Activated CD8-positive, alpha-beta memory T cell treated with anti-CD3 and anti-CD28 coated beads for 4 hours (primary cell): ENCODE data around the gene RIPOR3.
"Not testable (repeated sequence)": the region's sequence is repeated elsewhere in the genome, so short reads cannot be mapped to it uniquely, and the experiment has no call there.

Experiments
- DNase-seq, 2 donors: peaks; one replicate each; pipeline ENCODE4 v3.0.0-alpha.2; 2020; ENCODE audit warnings: low read depth in 2 of 2

Gene RIPOR3

DNA sequence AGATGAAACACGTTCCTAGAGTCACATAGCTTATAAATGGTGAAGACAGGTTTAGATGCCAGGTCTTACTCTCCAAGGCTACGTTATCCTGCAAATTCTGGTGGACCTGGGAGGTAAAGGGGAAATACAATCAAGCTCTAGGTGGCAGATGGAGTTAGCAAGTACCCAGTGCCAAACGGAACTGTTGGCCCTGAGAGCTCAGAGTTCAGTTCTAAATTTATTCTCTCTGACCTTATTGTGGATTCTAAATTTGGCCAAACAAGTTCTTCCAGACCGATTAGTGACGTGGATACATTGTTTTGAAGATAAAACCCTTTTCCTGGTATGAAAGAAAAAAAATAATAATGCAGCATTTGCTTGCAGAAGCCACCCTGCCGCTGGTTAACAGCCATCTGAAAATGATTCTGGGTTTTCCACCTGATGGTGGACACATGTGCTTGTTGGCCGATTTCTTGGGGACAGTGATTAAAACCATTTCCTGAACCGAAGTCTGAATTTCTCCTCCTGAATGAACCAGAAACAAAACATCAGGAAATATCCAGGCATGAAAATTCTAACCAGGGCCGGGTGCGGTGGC is 32.5 kb downstream of the RIPOR3 start:
- no peak for DNase-seq

DNA sequence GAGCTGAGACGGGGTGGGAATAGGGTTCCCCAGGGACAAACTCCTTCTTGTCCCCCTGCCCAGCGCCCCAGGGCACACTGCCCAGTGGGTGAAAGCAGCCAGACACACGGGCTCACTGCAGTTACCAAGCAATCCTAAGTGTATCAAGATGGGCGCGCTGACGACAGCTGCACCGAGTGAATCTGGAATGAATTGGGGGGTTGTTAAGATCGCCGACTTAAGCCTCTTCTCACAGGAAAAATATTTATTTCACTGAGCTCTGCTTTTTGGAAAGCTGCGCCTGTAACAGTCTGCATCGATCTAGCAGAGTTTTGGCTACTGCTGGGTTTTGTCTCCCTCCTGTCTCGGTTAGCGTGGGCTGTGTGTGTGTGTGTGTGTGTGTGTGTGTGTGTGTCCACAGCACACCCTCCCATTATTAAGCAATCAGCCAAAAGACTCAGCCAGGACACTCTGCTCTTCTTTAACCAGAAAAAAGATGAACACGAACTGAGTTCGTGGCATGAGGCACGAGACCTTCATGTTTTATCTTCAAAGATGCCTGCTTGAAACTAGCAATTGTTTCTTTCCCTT is 35.9 kb downstream of the RIPOR3 start:
- no peak for DNase-seq

DNA sequence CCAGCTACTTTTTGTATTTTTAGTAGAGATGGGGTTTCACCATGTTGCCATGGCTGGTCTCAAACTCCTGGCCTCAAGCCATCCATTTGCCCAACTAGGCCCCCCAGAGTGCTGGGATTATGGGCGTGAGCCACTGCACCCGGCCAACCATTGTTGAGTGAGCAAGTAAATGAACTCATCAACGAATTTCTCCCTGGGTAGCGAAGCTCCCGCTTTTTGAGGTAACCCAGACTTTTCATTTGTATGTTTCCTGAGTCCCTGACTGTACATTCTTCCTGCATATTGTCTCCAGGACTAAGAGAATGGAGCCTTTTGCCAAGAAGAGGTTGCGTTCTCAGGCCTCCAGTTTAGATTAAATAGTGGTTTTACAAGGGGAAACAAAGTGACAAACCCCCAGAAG is 36.4 kb downstream of the RIPOR3 start:
- DNase-seq = no peak

DNA sequence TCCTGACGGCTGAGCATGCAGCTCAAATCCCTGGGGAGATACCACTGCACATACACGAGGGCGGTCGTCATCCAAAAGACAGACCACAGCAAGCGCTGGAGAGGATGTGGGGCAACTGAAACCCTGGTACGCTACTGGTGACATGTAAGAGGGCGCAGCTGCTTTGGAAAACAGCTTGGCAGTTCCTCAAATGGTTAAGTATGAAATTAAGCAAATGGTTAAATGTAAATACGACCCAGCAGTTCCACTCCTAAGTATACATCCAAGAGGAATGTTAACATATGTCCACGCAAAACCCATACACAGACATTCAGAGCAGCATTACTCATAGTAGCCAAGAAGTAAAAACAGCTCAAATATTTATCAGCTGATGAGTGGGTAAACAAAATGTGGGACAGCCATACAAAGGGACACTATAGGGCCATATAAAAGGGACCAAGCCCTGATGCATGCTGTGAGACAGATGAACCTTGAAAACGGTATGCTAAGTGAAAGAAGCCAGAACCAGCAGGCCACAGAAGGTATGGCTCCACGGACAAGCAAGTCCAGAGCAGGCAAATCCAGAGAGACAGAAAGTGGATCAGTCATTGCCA is 38.5 kb downstream of the RIPOR3 start:
- no peak for DNase-seq

DNA sequence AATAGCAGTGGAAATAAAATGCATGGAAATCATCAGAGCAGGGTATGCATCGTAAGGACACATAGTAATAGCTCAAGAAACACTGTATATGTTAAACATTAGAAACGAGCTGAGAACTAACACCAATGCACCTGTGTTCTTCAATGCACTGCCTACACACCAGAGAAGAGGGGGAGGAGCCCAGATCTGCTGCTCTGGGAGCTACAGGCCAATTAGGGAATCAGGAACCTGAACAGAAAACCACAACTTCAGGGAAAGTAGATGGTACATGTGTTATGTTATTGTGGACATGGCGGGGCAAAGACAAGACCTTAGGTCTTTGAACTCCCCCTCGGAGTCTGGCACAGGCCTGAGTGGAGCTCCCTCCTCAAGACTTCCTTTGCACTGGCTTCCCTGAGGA is 39.7 kb downstream of the RIPOR3 start:
- DNase-seq = no peak

DNA sequence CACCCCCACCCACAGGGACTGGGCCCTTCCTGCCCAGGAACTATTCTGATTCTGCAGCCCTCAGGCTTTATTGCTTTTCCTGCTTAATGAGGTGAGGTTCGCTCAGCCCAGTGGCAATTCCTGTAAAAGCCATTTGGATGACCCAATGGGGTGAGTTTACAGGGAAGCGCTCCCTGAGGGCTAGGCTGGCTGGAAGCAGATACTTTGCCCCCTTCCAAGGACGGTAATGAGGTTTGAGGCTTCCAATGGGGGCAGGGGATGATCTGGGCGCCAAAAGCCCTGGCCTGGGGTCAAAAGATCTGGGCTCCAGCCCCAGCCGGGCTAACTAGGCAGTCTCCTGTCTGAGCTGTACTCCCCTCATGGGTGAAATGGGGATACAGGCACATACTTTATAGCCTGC is 41.8 kb downstream of the RIPOR3 start:
- no peak for DNase-seq

DNA sequence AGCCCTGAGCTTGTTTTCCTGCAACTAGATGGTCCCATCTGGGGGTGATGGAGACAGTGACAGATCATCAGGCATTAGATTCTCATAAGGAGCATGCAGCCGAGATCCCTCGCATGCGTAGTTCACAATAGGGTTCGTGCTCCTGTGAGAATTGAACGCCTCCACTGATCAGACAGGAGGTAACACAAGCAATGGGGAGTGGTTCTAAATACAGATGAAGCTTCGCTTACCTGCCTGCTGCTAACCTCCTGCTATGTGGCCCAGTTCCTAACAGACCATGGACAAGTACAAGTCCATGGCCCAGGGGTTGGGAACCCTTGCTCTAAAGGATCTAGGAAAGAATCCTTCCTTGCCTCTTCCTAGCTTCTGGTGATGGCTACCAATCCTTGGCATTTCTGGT is 42.7 kb downstream of the RIPOR3 start:
- no peak for DNase-seq

DNA sequence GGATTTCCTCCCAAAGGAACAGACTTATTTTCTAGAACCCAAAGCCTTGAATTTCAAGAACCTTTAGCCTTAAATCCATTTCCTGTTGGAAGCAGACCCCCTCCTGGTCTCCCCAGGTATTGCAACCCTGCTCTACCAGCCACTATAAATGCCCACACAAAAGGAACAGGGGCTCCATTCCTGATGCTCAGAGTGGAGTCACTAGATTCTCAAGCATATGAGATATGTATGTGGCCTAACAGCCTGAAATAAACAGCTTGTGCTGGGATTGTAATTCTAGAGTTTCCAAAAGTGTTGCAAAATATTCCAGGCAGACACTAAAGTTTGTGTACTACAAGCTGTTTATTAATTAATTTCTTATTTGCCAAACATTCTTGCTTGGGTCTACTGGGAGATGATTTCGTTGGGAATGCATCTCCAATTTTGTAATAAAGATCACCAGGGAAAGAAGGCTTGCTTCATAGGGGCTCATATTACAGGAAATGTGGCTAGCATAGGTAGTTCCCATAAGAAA is 44.8 kb downstream of the RIPOR3 start:
- DNase-seq = no peak

DNA sequence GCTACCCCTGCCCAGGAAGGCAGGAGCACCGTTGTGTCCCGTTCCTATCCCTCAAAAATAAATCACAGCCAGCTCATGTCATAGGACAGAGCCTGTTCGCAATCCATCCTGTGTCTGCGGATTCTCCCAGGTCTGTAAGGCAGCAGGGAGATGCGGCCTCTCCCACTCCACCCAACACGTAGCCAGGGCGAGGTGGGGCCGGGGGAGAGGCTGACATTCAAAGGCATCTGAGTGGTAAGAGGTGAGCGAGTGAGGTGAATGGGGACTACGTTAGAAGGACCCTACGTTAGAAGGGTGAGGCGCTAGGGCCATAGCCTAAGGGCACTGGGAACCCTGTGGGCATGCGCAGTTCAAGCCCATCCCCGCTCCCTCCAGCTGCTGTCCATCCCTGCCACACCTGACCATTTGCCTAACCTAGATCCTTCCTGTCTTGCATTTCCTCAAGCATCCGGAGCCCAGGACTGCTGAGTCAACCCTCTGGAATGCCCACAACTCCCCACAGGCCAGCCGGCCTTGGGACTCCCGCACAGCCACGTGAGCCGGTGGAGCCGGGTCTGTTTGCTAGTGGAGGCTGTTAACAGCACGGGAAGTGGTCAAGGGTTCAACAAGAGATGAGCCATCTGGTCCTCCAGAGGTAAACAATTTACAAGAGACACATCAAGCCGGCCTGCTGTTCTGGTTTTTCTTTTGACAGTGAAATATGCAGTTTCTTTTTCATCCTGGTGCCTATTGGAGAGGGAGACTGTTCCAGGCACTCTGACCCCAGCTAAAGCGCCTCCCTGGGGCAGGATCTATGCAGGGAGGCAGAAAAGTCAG is 45.9 kb downstream of the RIPOR3 start:
- DNase-seq = no peak

DNA sequence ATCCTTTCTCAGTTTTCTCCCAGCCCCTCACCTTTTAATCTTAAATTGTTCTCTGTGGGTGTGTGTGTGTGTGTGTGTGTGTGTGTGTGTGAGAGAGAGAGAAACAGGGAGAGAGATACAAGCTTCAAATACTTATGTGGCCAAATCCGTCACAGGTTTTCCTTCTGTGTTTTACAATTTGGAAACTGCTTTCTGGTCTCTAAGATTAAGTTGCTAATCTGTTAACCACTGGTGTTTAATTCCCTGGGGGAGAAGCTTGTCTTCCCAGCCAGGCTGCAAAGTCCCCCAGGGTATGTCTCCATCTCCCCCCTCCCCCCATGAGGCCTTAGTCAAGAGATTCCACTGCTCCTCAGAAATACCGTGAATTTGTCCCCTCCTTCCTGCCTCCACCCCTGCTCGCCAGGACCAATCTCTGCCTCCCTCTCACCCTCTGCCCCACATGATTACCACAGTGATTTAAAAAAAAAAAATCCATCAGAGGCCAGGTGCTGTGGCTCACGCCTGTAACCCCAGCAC is 49.0 kb downstream of the RIPOR3 start:
- DNase-seq = no peak

DNA sequence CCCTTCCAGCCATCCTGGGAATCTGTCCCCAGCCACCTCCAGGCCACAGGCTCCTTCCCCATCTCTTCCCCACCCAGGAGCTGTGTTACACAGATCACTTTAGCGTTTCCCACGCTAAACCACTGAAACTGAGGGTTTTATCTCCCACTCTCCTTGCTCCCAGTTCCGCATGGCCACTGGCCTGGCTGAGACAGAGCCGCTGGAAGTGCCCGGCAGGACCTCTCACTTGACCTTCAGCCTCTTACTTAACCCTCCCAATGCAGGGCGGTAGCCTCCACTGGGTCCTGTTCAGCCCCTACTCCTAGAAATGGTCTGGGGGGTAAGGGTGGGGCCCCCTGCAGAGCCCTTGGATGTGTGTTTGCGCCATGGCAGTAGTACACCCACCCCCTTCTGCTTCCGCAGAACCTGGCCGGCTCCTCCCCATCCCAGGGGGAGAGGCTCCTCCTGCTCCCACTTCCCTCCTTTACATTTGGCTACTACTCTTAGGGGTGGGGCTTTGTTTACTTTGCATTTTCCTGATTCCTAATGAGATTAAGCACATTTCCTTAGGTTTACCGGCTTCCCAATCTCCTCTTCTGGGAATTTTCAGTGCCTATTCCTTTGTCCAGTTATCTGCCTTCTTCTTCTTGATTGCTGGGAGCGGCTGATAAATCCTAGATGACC is 49.6 kb downstream of the RIPOR3 start:
- DNase-seq = not testable (repeated sequence)

DNA sequence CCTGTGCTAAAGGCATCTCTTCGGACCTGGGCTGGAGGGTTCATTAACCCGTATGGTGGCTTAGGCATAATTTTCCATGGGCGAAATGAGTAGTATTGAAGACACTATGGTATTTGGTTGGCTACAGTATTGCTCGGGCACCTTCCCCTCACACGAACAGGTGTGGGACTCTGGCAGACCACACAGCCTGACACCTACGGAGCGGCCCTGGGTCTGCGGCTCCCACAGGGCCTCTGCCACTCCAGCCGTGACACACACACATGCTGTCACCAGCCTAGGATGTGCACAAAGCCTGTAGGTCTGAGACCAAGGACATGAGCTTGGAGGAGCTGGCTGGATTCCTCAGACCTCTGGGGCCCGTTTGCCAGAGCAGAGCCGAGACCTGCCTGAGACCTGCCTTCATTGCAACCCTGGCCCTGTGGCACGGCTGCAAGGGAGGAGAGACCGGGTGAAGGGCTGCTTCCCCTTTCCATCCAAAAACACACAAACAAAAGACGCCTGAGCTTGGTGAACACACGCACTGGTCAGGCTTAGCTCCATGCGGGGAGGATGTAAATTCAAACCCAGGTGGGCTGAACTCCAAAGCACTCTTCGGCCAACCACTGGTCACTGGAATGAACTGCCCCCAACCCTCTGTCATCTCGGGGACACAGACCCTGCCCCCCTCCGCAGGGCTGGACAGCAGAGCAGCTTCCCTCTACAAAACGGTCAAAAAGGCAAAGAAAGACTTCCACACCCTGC is 51.2 kb downstream of the RIPOR3 start:
- not testable (repeated sequence) for DNase-seq

DNA sequence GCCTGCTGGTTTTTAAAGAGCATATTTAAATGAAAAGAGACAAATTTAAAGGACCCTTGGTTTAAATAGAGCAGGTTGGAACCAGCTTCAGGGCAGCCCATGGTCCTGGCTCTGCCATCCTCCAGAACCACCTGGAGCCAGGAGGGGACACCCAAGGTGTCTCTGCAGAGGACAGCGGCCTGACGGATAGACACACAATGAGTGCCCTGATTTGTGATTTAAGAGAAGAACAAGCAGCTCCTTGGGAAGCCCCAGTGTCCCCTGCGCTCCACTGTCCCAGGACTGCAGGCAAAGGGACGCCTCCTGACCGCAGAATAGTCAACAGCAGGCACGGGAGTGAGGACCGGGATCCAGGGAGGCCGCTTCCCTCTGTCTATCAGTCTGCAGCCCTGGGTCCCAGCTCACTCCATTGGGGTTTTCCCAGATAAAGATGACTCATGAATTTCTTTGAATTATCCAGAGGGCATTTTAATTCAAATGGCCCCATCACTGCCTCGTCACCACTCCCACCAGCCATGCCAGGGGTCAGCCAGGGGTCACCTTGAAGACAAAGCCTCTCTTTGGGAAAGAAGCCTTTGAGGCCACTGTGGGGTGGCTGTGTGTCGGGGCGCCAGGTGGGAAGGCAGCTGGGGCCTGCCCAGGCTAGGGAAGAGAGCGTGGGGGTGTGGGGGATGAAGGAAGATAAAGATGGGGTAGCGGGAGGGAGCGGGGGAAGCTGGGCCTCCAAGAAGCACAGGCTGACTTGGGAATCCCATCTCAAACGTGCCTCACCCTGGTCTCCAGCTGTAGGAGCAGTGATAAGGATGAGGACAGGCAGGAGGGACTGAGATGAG is 53.1 kb downstream of the RIPOR3 start:
- DNase-seq = not testable (repeated sequence)

DNA sequence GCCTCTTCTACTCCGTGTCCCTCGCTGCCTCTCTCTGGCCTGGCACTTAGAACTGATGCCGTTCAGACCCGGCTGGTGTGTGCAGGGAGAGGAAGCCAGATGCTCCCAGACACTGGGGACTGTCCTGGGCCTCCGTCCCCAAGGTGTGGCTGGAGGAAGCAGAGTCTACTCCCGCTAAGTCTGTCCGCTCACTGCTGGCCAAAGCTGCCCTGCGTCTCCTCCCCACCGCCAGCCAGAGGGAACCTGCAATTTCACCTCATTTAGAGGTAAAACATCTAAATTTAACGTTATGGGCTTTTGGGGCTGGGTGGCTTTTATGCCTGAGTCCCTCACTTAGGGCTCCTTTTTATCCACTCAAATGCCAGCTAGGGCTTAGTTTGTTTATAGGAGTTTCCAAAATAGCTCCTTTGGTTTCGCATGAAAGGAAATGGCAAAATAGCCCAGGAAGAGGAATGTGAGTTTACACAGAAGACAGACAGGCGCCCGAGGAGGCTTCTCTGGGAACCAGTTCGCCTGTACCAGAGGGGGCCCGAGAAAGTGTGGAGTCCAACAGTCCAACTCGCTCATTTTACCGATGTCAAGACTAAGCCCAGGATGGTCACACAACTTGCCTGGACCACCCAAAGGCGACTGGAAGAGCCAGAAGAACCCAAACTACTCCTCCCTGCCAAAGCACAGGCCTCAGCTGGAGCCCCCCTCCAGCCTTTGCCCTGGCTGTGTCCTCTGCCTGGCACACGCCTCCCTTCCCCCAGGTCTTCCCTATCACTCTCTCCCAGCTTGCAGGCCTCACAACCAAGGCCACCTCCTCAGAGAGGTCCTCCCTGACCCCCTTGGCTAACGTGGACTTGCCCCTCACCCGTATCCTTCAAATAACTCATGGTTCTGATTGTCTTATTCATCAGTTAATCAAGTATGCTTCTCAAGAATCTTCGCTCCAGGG is 54.5 kb downstream of the RIPOR3 start:
- no peak for DNase-seq

DNA sequence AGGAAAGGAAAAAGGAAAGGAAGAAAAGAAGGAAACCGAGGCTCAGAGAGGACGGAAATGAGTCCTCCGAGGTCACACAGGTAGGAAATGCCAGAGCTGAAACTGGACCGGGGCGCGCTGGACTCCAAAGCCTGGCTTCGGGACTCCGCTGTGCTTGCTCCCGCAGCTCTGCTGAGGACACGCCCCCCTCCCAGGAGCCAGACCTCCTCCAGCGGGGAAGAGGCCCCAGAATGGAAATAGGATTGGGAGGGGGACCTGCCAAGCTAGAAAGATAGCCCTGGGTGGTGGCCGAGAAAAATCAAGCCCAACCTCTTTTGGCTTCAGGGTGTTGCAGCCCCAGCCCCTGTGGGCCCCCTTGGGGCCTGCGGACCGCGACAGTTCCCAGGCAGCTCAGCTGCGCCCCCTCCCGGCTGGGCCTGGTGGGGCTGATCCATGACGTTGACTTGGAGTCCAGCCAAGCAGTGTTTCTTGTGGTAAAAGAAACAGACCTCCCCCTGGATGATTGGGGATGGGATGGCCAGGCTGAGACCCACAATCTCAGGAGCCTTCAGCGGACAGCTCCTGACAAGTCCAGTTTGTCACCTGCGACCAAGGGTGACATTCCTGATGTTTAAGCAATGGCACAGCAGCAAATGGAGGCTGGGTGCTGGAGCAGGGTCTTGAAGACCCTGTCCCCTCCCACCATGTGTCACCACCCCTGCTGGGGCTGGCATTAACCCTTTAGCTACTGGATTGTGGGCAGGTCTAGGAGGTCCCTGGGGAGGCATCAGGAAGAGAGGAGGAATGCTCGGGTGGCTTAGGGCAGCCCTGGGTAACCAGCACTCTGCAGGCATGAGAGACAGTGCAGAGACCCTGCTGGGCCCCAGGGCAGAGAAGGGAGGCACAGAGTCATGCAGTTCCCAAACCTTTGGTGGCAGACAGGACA is 55.4 kb downstream of the RIPOR3 start:
- DNase-seq = no peak

DNA sequence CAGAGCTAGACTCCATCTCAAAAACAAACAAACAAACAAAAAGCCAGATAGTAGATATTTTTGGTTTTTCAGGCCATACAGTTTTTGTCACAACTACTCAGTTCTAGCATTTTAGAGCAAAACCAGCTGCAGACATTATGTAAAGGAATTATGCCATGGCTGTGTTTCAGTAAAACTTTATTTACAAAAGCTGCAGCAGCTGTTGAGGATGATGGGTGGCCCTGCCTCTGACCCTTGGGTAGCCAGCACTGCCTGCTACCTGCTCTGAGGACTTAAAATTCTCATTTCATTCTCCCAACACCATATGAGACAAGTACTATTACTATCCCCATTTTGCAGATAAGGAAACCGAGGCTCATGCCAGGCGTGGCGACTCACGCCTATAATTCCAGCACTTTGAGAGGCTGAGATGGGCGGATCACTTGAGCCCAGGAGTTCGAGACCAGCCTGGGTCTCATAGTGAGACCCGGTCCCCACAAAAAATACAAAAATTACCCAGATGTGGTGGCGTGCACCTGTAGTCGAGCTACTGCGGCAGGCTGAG is 56.3 kb downstream of the RIPOR3 start:
- DNase-seq = no peak

DNA sequence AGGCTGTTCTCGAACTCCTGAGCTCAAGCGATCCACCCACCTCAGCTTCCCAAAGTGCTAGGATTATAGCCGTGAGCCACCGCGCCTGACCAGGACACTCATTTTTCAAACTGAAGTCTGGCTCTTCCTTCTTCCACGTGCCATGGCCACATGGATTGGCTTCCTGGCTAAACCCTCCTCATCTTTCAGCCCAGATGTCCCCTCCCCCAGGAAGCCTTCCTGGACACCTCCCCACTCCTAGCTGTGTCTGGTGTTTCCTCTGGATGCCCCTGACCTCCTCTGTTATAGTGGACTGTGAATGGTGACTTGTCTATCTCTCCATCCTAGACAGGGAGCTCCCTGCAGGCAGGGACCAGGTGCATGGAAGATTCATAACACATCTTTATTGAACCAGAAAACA is 57.2 kb downstream of the RIPOR3 start:
- no peak for DNase-seq

DNA sequence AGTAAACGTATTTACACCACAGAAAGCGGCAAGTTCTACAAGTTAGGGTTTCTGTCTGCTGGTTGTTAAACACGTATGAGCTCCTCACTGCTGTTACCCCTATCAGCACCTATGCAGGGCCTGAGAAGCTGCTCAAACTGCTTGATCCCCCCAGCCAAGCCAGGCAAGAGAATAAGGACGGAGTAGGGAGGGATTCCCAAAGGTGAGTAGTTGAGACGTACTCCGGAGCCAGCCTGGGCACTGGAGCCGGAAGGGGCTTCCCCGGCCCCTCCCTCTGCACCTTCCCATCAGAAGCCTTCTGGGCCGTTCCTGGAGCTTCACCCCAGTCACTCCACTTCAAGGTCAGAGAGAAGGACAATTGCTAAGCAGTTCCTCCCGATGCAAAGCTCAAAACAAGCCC is 58.0 kb downstream of the RIPOR3 start:
- no peak for DNase-seq
